ENCODE data around the gene MYH9. TPM values are rescaled to one million over a fixed set of nuclear protein-coding genes. Genes with fewer than 3 reads are reported as not detected.
A peak's percentile ranks its signal among the peaks of the same experiment; 100 is the strongest.

The MYH9 gene
- total RNA-seq, 1 experiment from 2014 or later: 258 TPM

GRCh38 chr22:36368359-36368983 is 19.3 kb downstream of the MYH9 start:
- DNase-seq (ENCODE audit: low read depth, low spot score): no peak
- Histone ChIP-seq H3K9me2 (ENCODE audit: insufficient read depth) (no peaks in the 10 kb centered on the region), H3K79me2 (ENCODE audit: insufficient read depth, low read length) (peaks cover 100% of the 10 kb centered on the region), H3K4me3 (replicated peaks in 1 of 2; ENCODE audit: low read depth in 1 of 2, low read length in 2 of 2) (peak overlapping the region in 1 of 2 experiments; percentile 7; a peak in 1 of 4 replicates), H3K9me3 (ENCODE audit: control insufficient read depth in 1 of 2, insufficient read depth in 1 of 2, low read depth in 1 of 2, low read length in 2 of 2) (no peaks in the 10 kb centered on the region), H3K36me3 (ENCODE audit: control insufficient read depth in 1 of 2, insufficient read depth in 2 of 2, low read length in 2 of 2) (peaks cover 0 to 14% of the 10 kb centered on the region in 2 experiments; a peak in 1 of 4 replicates), H3K9ac (ENCODE audit: low read length) (0 out of 2 replicates have a peak overlapping the region, but pooled peaks have one; percentile 3), H3K27ac (ENCODE audit: low read depth, low read length) (peak overlapping the region; percentile 79), H2AFZ (ENCODE audit: low read depth, low read length, poor library complexity, severe bottlenecking) (no peak overlapping the region), H3K4me2 (ENCODE audit: low read length) (peak overlapping the region; percentile 67), H3K4me1 (ENCODE audit: control insufficient read depth in 1 of 2, insufficient read depth in 2 of 2, low read length in 2 of 2) (peaks cover 95 to 100% of the 10 kb centered on the region in 2 experiments), H4K20me1 (ENCODE audit: insufficient read depth) (peaks cover 26% of the 10 kb centered on the region; the same call in 1 of the 2 replicates), H3K27me3 (ENCODE audit: insufficient read depth, low read length) (no peaks in the 10 kb centered on the region)
- intact Hi-C loops (cut with micrococcal nuclease): no loop called here
- RAD21 ChIA-PET (ENCODE audit: low non-redundant PET in 1 of 2, low total read pairs in 2 of 2, uncharacterized antibody in 2 of 2, unreplicated experiment in 2 of 2): no interaction called here
- CTCF ChIA-PET: no interaction called here
- POLR2A ChIA-PET: no interaction called here
- TF ChIP-seq, protein P1, sequence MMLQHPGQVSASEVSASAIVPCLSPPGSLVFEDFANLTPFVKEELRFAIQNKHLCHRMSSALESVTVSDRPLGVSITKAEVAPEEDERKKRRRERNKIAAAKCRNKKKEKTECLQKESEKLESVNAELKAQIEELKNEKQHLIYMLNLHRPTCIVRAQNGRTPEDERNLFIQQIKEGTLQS (IDR thresholded peaks at IDR 0.05): no peak
- TF ChIP-seq, protein P2, sequence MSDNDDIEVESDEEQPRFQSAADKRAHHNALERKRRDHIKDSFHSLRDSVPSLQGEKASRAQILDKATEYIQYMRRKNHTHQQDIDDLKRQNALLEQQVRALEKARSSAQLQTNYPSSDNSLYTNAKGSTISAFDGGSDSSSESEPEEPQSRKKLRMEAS (IDR thresholded peaks at IDR 0.05): no peak
- TF ChIP-seq FOSL1 (IDR thresholded peaks at IDR 0.05; ENCODE audit: low read depth) (no peak), EZH2 (IDR thresholded peaks at IDR 0.05) (no peak), YY1 (IDR thresholded peaks at IDR 0.05; ENCODE audit: extremely low read depth, insufficient replicate concordance, low read depth, low read length) (no peak)
- TF ChIP-seq, protein P3, sequence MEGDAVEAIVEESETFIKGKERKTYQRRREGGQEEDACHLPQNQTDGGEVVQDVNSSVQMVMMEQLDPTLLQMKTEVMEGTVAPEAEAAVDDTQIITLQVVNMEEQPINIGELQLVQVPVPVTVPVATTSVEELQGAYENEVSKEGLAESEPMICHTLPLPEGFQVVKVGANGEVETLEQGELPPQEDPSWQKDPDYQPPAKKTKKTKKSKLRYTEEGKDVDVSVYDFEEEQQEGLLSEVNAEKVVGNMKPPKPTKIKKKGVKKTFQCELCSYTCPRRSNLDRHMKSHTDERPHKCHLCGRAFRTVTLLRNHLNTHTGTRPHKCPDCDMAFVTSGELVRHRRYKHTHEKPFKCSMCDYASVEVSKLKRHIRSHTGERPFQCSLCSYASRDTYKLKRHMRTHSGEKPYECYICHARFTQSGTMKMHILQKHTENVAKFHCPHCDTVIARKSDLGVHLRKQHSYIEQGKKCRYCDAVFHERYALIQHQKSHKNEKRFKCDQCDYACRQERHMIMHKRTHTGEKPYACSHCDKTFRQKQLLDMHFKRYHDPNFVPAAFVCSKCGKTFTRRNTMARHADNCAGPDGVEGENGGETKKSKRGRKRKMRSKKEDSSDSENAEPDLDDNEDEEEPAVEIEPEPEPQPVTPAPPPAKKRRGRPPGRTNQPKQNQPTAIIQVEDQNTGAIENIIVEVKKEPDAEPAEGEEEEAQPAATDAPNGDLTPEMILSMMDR (IDR thresholded peaks at IDR 0.05 in 2 of 3, conservative IDR thresholded peaks at IDR 0.05 in 1 of 3; ENCODE audit: borderline replicate concordance in 1 of 3, insufficient read depth in 1 of 3, low read depth in 2 of 3, low read length in 2 of 3): peak in 2 of 3 experiments; percentile 6 to 22; a peak in 2 of 6 replicates
- BruUV-seq (replicated peaks): no TSS peak
- ATAC-seq: peak; percentile 69

Data from HCT116 (cell line).